Endothelial cell of umbilical vein (primary cell): ENCODE results near the gene OPA1. TPM values are rescaled to one million over a fixed set of nuclear protein-coding genes. Genes with fewer than 3 reads are reported as not detected.

ENCODE experiments used
- BruUV-seq: library from RNA; stranded (reverse); fragments of 400-500 nt; replicated peaks from 2 replicates; lab custom pipeline; 2021; lab: Mats Ljungman, UMichigan
- CTCF ChIA-PET: fragments of 300-600, 350-600 bp; sonication (Branson Sonifier 250); formaldehyde crosslinking; loops from one replicate; lab custom pipeline; 2021; ENCODE audit warnings: antibody characterized with exemption, inconsistent platforms; lab: Charles Lee
- POLR2A ChIA-PET: fragments of 300-600, 350-600 bp; sonication (Branson Sonifier 250); formaldehyde crosslinking; loops from one replicate; lab custom pipeline; 2021; ENCODE audit warnings: antibody characterized with exemption, inconsistent platforms; lab: Charles Lee
- DNase-seq: peaks from one replicate; pipeline ENCODE4 v3.0.0-alpha.2; 2011; ENCODE audit warnings: low read depth, low spot score
- FAIRE-seq: peaks from 2 replicates; lab custom pipeline; 2011; peaks lifted over from hg19 to GRCh38; lab: Jason Lieb, UNC
- H2AFZ ChIP-seq: 2 replicates; pipeline ENCODE4 v1.6.0; 2012; ENCODE audit warnings: low read depth, low read length, control low read depth, inconsistent platforms
- H3K27ac ChIP-seq: 2 replicates; pipeline ENCODE4 v1.5.1; 2011; ENCODE audit warnings: low read depth, mild to moderate bottlenecking, control low read depth, low read length, moderate library complexity; ENCODE audit not compliant: insufficient read depth
- H3K27me3 ChIP-seq, 2 experiments: 2 replicates each; pipeline versions ENCODE4 v1.6.0 to v1.6.1; 2011; ENCODE audit warnings: low read length in 2 of 2, mixed read lengths in 1 of 2; ENCODE audit not compliant: control insufficient read depth in 2 of 2, insufficient read depth in 2 of 2
- H3K36me3 ChIP-seq, 2 experiments: 2 replicates in 1 of 2; 3 replicates in 1 of 2; pipeline ENCODE4 v1.5.1; 2011; ENCODE audit warnings: low read length in 2 of 2, mild to moderate bottlenecking in 1 of 2, moderate library complexity in 1 of 2; ENCODE audit not compliant: control insufficient read depth in 2 of 2, insufficient read depth in 2 of 2; ENCODE audit errors: extremely low read depth in 1 of 2
- H3K4me1 ChIP-seq: 3 replicates; pipeline ENCODE4 v1.5.1; 2011; ENCODE audit warnings: mild to moderate bottlenecking, low read length; ENCODE audit not compliant: control insufficient read depth, insufficient read depth; ENCODE audit errors: extremely low read depth
- H3K4me2 ChIP-seq: 2 replicates; pipeline ENCODE4 v1.6.1; 2011; ENCODE audit warnings: low read length, control low read depth, mixed read lengths; ENCODE audit not compliant: insufficient read depth
- H3K4me3 ChIP-seq, 3 experiments: fragments of 200-600 bp in 1 of 3; sonication (generic), shearing (Covaris generic) in 1 of 3; replicated peaks in 1 of 3; 2 replicates each; pipeline ENCODE4 v1.5.1; 2011 to 2016; ENCODE audit warnings: control low read depth in 3 of 3, low read length in 3 of 3, mild to moderate bottlenecking in 2 of 3, inconsistent platforms in 1 of 3, low read depth in 1 of 3, moderate library complexity in 1 of 3; ENCODE audit not compliant: insufficient read depth in 1 of 3
- H3K79me2 ChIP-seq: 2 replicates; pipeline ENCODE4 v1.6.0; 2012; ENCODE audit warnings: low read length, inconsistent platforms; ENCODE audit not compliant: control insufficient read depth, insufficient read depth
- H3K9ac ChIP-seq: replicated peaks from 2 replicates; pipeline ENCODE3; 2011; ENCODE audit warnings: low read length, control low read depth; ENCODE audit not compliant: insufficient read depth; ENCODE audit errors: extremely low read depth
- H3K9me1 ChIP-seq: replicated peaks from 3 replicates; pipeline ENCODE4 v1.6.0; 2011; ENCODE audit warnings: mild to moderate bottlenecking, low read length; ENCODE audit not compliant: control insufficient read depth, insufficient read depth; ENCODE audit errors: extremely low read depth
- H3K9me3 ChIP-seq: replicated peaks from 2 replicates; pipeline ENCODE4 v1.5.1; 2012; ENCODE audit warnings: low read length, inconsistent platforms; ENCODE audit not compliant: control insufficient read depth, insufficient read depth
- H4K20me1 ChIP-seq: replicated peaks from 2 replicates; pipeline ENCODE3; 2011; ENCODE audit warnings: mild to moderate bottlenecking, low read length; ENCODE audit not compliant: control insufficient read depth, insufficient read depth; ENCODE audit errors: extremely low read depth
- CTCF ChIP-seq, 2 donors: IDR thresholded peaks; 1 replicate in 1 of 2; 2 replicates in 1 of 2; pipeline ENCODE4 v1.5.1; 2011; ENCODE audit warnings: low read length in 2 of 2, mild to moderate bottlenecking in 2 of 2, moderate library complexity in 2 of 2, control low read depth in 1 of 2, inconsistent platforms in 1 of 2, low read depth in 1 of 2; ENCODE audit not compliant: insufficient read depth in 1 of 2; ENCODE audit errors: extremely low read depth in 1 of 2
- EZH2 ChIP-seq: IDR thresholded peaks from 2 replicates; pipeline ENCODE4 v1.6.1; 2012; ENCODE audit warnings: borderline replicate concordance, low read depth, mild to moderate bottlenecking, moderate library complexity, low read length, inconsistent platforms; ENCODE audit not compliant: severe bottlenecking
- FOS ChIP-seq: IDR thresholded peaks from 2 replicates; pipeline ENCODE4 v1.6.1; 2011; ENCODE audit warnings: mild to moderate bottlenecking, low read length, moderate library complexity, borderline replicate concordance; ENCODE audit not compliant: insufficient read depth
- GATA2 ChIP-seq: IDR thresholded peaks from 2 replicates; pipeline ENCODE4 v1.7.0; 2011; ENCODE audit warnings: low read depth, mild to moderate bottlenecking, moderate library complexity, mixed read lengths, low read length; ENCODE audit not compliant: insufficient read length, insufficient read depth
- JUN ChIP-seq: IDR thresholded peaks from 2 replicates; pipeline ENCODE4 v1.6.1; 2011; ENCODE audit warnings: borderline replicate concordance, low read depth; ENCODE audit not compliant: insufficient read length, insufficient read depth
- MYC ChIP-seq: IDR thresholded peaks from one replicate; pipeline ENCODE4 v1.6.1; 2011; ENCODE audit warnings: mild to moderate bottlenecking, low read depth, low read length
- POLR2A ChIP-seq: IDR thresholded peaks from 2 replicates; pipeline ENCODE4 v1.6.1; 2012; ENCODE audit warnings: low read depth, mild to moderate bottlenecking, control low read depth, low read length
- POLR2AphosphoS5 ChIP-seq: IDR thresholded peaks from 2 replicates; pipeline ENCODE4 v1.6.1; 2012; ENCODE audit warnings: low read depth, mild to moderate bottlenecking, control low read depth, low read length, moderate library complexity; ENCODE audit not compliant: insufficient read depth
- dilution Hi-C: fragments of 300-500 bp; cut with MboI; formaldehyde crosslinking; loops from one replicate; pipeline ENCODE4 v1.15.0; 2019; ENCODE audit warnings: low sequenced_read_pairs; ENCODE audit not compliant: extremely low pct_ligation_motif_present
- intact Hi-C: fragments of 100-400 bp; cut with micrococcal nuclease; formaldehyde crosslinking; loops from one replicate; pipeline ENCODE4 v1.10.0; 2022
- polyA plus RNA-seq, 4 experiments: library from polyadenylated mRNA; depleted of rRNA in 3 of 4; stranded (reverse) in 3 of 4; unstranded in 1 of 4; fragments of >200 nt; gene quantifications; 2 replicates each; pipeline versions ENCODE4 v1.2.1 to v1.2.3, GENCODE V29; 2011 to 2012; ENCODE audit warnings: missing spikeins in 1 of 4
- total RNA-seq: library from RNA; stranded (reverse); gene quantifications from 2 replicates; pipeline ENCODE4 v1.2.3, GENCODE V29; 2021
- TF ChIP-seq, protein P1 (sequence below): IDR thresholded peaks from 2 replicates; pipeline ENCODE4 v1.6.1; 2011; ENCODE audit not compliant: insufficient read depth, insufficient read length

The OPA1 gene
- total and polyA plus RNA-seq, 2 donors (not counting 3 experiments of a cell fraction or from before 2014, with no cell fraction given) = 10.0 to 62.0 TPM

DNA sequence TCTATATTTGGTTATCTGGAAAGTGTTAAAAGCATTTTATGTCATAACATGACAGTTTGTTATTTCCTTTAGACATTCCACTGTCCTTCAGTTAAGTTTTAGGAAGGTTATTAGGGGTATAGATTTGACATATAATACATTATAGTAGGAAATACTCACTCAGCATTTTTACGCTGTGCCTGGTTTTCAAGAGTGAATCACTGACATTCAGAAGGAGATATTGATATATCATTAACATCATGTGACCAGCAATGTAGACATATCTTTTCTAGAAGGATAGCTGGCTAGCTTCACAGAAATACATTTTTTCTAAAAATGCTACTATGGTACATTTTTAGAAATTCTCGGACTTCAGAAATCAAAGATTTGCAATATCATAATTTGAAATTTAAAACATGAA, 57.6 kb downstream of the OPA1 start:
- FAIRE-seq (no peak), DNase-seq (no peak)
- Histone ChIP-seq H3K36me3 (peaks cover 8 to 27% of the 10 kb centered on the region in 2 experiments), H3K27ac (no peak overlapping the region), H2AFZ (no peak overlapping the region), H3K4me2 (no peak overlapping the region), H3K27me3 (no peaks in the 10 kb centered on the region), H3K9me1 (no peaks in the 10 kb centered on the region), H3K9me3 (no peaks in the 10 kb centered on the region), H3K4me3 (no peak overlapping the region), H3K9ac (no peak overlapping the region), H4K20me1 (no peaks in the 10 kb centered on the region), H3K79me2 (no peaks in the 10 kb centered on the region), H3K4me1 (no peaks in the 10 kb centered on the region)
- ChIA-PET CTCF (interaction anchor here (1.2 kb wide), 1 partner anchor 15 kb away, joined by 6 read pairs; no protein-coding TSS in a partner anchor), POLR2A (no interaction called here)
- dilution Hi-C loops = no loop called here
- intact Hi-C loops = loop anchor here (2.0 kb wide), 1 partner anchor 52 kb away; no protein-coding TSS in a partner anchor
- no peak for TF ChIP-seq GATA2
- no peak for TF ChIP-seq MYC
- TF ChIP-seq, protein P1, sequence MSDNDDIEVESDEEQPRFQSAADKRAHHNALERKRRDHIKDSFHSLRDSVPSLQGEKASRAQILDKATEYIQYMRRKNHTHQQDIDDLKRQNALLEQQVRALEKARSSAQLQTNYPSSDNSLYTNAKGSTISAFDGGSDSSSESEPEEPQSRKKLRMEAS = no peak
- TF ChIP-seq POLR2AphosphoS5 = no peak
- no peak for TF ChIP-seq JUN
- TF ChIP-seq FOS = no peak
- no peak for TF ChIP-seq CTCF (IDR thresholded peaks at IDR 0.05; ENCODE audit: extremely low read depth in 1 of 2, insufficient read depth in 1 of 2, low read depth in 1 of 2, low read length in 2 of 2)
- no peak for TF ChIP-seq POLR2A
- TF ChIP-seq EZH2 = no peak
- BruUV-seq = no TSS peak
